H9 (cell line): Measurements from ENCODE around the gene LRRC40. TPM values are rescaled to one million over a fixed set of nuclear protein-coding genes. Genes with fewer than 3 reads are reported as not detected.

Source experiments
- DNase-seq: peaks from one replicate; pipeline ENCODE4 v3.0.0-alpha.2; 2017
- H2AFZ ChIP-seq: one replicate; pipeline ENCODE4 v1.6.1; 2013; ENCODE audit warnings: mild to moderate bottlenecking, low read length, control low read depth, moderate library complexity
- H2AK5ac ChIP-seq: 2 replicates; pipeline ENCODE4 v1.6.1; 2013; ENCODE audit warnings: low read length, control low read depth, mixed read lengths; ENCODE audit not compliant: insufficient read length
- H2BK120ac ChIP-seq: one replicate; pipeline ENCODE4 v1.6.1; 2013; ENCODE audit warnings: low read depth, mild to moderate bottlenecking, low read length, control low read depth, inconsistent platforms; ENCODE audit not compliant: poor library complexity, severe bottlenecking
- H2BK12ac ChIP-seq: 2 replicates; pipeline ENCODE4 v1.6.1; 2013; ENCODE audit warnings: low read length, control low read depth, mixed read lengths, low read depth; ENCODE audit not compliant: insufficient read length
- H2BK15ac ChIP-seq: 2 replicates; pipeline ENCODE4 v1.6.1; 2013; ENCODE audit warnings: low read depth, low read length, control low read depth
- H2BK20ac ChIP-seq: one replicate; pipeline ENCODE4 v1.6.1; 2013; ENCODE audit warnings: low read depth, mild to moderate bottlenecking, low read length, control low read depth, inconsistent platforms; ENCODE audit not compliant: poor library complexity, severe bottlenecking
- H2BK5ac ChIP-seq: 2 replicates; pipeline ENCODE4 v1.6.1; 2013; ENCODE audit warnings: low read length, control low read depth, mixed read lengths; ENCODE audit not compliant: insufficient read length
- H3K14ac ChIP-seq: 2 replicates; pipeline ENCODE4 v1.6.1; 2013; ENCODE audit warnings: low read length, control low read depth; ENCODE audit not compliant: insufficient read depth
- H3K18ac ChIP-seq: 2 replicates; pipeline ENCODE4 v1.6.1; 2013; ENCODE audit warnings: low read depth, mild to moderate bottlenecking, mixed read lengths, low read length, control low read depth; ENCODE audit not compliant: insufficient read length
- H3K23ac ChIP-seq: 2 replicates; pipeline ENCODE4 v1.6.1; 2013; ENCODE audit warnings: low read length, control low read depth, mixed read lengths, low read depth; ENCODE audit not compliant: insufficient read length
- H3K23me2 ChIP-seq: 2 replicates; pipeline ENCODE4 v1.6.1; 2013; ENCODE audit warnings: low read depth, mild to moderate bottlenecking, mixed read lengths, low read length, control low read depth; ENCODE audit not compliant: insufficient read length, poor library complexity, severe bottlenecking
- H3K27ac ChIP-seq: 2 replicates; pipeline ENCODE4 v1.5.1; 2013; ENCODE audit warnings: low read length, control low read depth, mixed read lengths, low read depth; ENCODE audit not compliant: insufficient read length
- H3K27me3 ChIP-seq: 2 replicates; pipeline ENCODE4 v1.6.1; 2013; ENCODE audit warnings: low read length, control low read depth, inconsistent platforms; ENCODE audit not compliant: insufficient read depth
- H3K4ac ChIP-seq: 2 replicates; pipeline ENCODE4 v1.6.1; 2013; ENCODE audit warnings: low read depth, mild to moderate bottlenecking, control low read depth, inconsistent platforms, low read length, moderate library complexity
- H3K4me1 ChIP-seq: 2 replicates; pipeline ENCODE4 v1.6.1; 2013; ENCODE audit warnings: low read length, control low read depth, inconsistent platforms; ENCODE audit not compliant: insufficient read depth
- H3K4me2 ChIP-seq: 2 replicates; pipeline ENCODE4 v1.6.1; 2013; ENCODE audit warnings: low read length, control low read depth, mixed read lengths; ENCODE audit not compliant: insufficient read length, insufficient read depth
- H3K56ac ChIP-seq: 2 replicates; pipeline ENCODE4 v1.6.1; 2013; ENCODE audit warnings: low read depth, mild to moderate bottlenecking, mixed read lengths, low read length, control low read depth; ENCODE audit not compliant: insufficient read length
- H3K79me1 ChIP-seq: 2 replicates; pipeline ENCODE4 v1.6.1; 2013; ENCODE audit warnings: low read depth, mild to moderate bottlenecking, moderate library complexity, low read length, control low read depth, inconsistent platforms; ENCODE audit not compliant: insufficient read depth, poor library complexity, severe bottlenecking
- H3K79me2 ChIP-seq: 2 replicates; pipeline ENCODE4 v1.6.1; 2013; ENCODE audit warnings: low read length, control low read depth, inconsistent platforms; ENCODE audit not compliant: insufficient read depth
- H3K9ac ChIP-seq: 2 replicates; pipeline ENCODE4 v1.6.1; 2013; ENCODE audit warnings: low read length, control low read depth, mixed read lengths; ENCODE audit not compliant: insufficient read length; ENCODE audit errors: extremely low read depth
- H3K9me3 ChIP-seq: one replicate; pipeline ENCODE4 v1.6.1; 2013; ENCODE audit warnings: low read depth, low read length, inconsistent platforms; ENCODE audit not compliant: control insufficient read depth
- H3T11ph ChIP-seq: one replicate; pipeline ENCODE4 v1.6.1; 2013; ENCODE audit warnings: mild to moderate bottlenecking, low read length, control low read depth, inconsistent platforms
- H4K20me1 ChIP-seq: one replicate; pipeline ENCODE4 v1.6.1; 2013; ENCODE audit not compliant: control insufficient read depth, insufficient read length, insufficient read depth
- H4K5ac ChIP-seq: 2 replicates; pipeline ENCODE4 v1.6.1; 2013; ENCODE audit warnings: low read depth, mild to moderate bottlenecking, mixed read lengths, low read length, control low read depth; ENCODE audit not compliant: insufficient read length
- H4K8ac ChIP-seq: replicated peaks from 2 replicates; pipeline ENCODE4 v1.6.1; 2013; ENCODE audit warnings: low read length, control low read depth, mixed read lengths, low read depth; ENCODE audit not compliant: insufficient read length
- H4K91ac ChIP-seq: 2 replicates; pipeline ENCODE4 v1.6.1; 2013; ENCODE audit warnings: low read depth, mild to moderate bottlenecking, moderate library complexity, mixed read lengths, low read length, control low read depth; ENCODE audit not compliant: insufficient read length
- H3K27ac Mint-ChIP-seq, 3 experiments: 2 replicates in 2 of 3; 3 replicates in 1 of 3; pipeline ENCODE4 v1.8.0; 2020 to 2021; ENCODE audit warnings: mixed read lengths in 3 of 3, mild to moderate bottlenecking in 1 of 3, moderate library complexity in 1 of 3
- H3K27me3 Mint-ChIP-seq: 2 replicates; pipeline ENCODE4 v1.8.0; 2021; ENCODE audit warnings: low read depth, mild to moderate bottlenecking, moderate library complexity, mixed read lengths
- H3K36me3 Mint-ChIP-seq, 3 experiments: 2 replicates in 2 of 3; 3 replicates in 1 of 3; pipeline ENCODE4 v1.8.0; 2020 to 2021; ENCODE audit warnings: low read depth in 3 of 3, mixed read lengths in 3 of 3; ENCODE audit not compliant: insufficient read depth in 1 of 3
- H3K4me1 Mint-ChIP-seq, 2 experiments: 2 replicates each; pipeline ENCODE4 v1.8.0; 2020; ENCODE audit warnings: mixed read lengths in 2 of 2
- H3K4me3 Mint-ChIP-seq, 2 experiments: 2 replicates in 1 of 2; 3 replicates in 1 of 2; pipeline ENCODE4 v1.8.0; 2020 to 2021; ENCODE audit warnings: mild to moderate bottlenecking in 2 of 2, mixed read lengths in 2 of 2, moderate library complexity in 1 of 2
- H3K9me3 Mint-ChIP-seq, 2 experiments: 2 replicates in 1 of 2; 3 replicates in 1 of 2; pipeline ENCODE4 v1.8.0; 2020; ENCODE audit warnings: mild to moderate bottlenecking in 2 of 2, mixed read lengths in 2 of 2, moderate library complexity in 1 of 2
- CTCF ChIP-seq: fragments of 200-600 bp; sonication (generic); conservative IDR thresholded peaks from 3 replicates; pipeline ENCODE4 v1.8.0; 2021; ENCODE audit warnings: antibody characterized with exemption, mild to moderate bottlenecking
- WGBS: extraction: QIAGEN DNeasy Blood & Tissue Kit; methylation state at CpG from one replicate; pipeline ENCODE4 v1.1.7; 2013; ENCODE audit warnings: missing lambda C conversion rate, low lambda C conversion rate, mixed read lengths; ENCODE audit not compliant: insufficient read length; ENCODE audit errors: extremely low coverage; 5-methylcytosine and 5-hydroxymethylcytosine counted together
- total RNA-seq: library from RNA; stranded (reverse); gene quantifications from 2 replicates; pipeline ENCODE4 v1.2.1, GENCODE V29; 2021

LRRC40 gene
- total RNA-seq, 1 experiment from 2014 or later: 27.6 TPM

GRCh38 chr1:70224954-70225353 lies 19.6 kb upstream of the LRRC40 start:
- Histone ChIP-seq H3K4me2 (no peak overlapping the region), H2BK15ac (no peak overlapping the region), H3K56ac (no peak overlapping the region), H3K18ac (no peak overlapping the region), H2AFZ (no peak overlapping the region), H3K14ac (no peak overlapping the region), H4K8ac (no peak overlapping the region), H3K4ac (no peak overlapping the region), H3K23ac (no peak overlapping the region), H2BK12ac (no peak overlapping the region), H4K91ac (no peak overlapping the region), H3K23me2 (no peaks in the 10 kb centered on the region), H3K79me1 (peaks cover 3% of the 10 kb centered on the region), H2AK5ac (no peak overlapping the region), H3K9ac (no peak overlapping the region), H3K27me3 (no peaks in the 10 kb centered on the region), H3K9me3 (no peaks in the 10 kb centered on the region), H4K20me1 (no peaks in the 10 kb centered on the region), H3K4me1 (no peaks in the 10 kb centered on the region), H2BK20ac (no peak overlapping the region), H2BK120ac (no peak overlapping the region), H2BK5ac (no peak overlapping the region), H3T11ph (no peak overlapping the region), H3K27ac (no peak overlapping the region), H4K5ac (no peak overlapping the region), H3K79me2 (peaks cover 24% of the 10 kb centered on the region; the same call in 1 of the 2 replicates)
- no peaks in the 10 kb centered on the region for H3K27me3 Mint-ChIP-seq
- no peaks in the 10 kb centered on the region; a peak in 1 of 5 replicates for H3K9me3 Mint-ChIP-seq
- H3K36me3 Mint-ChIP-seq: peaks cover 25 to 62% (median 58%) of the 10 kb centered on the region in 3 experiments
- H3K4me1 Mint-ChIP-seq: peaks cover 27 to 29% of the 10 kb centered on the region in 2 experiments
- no peak for TF ChIP-seq CTCF
- no CpG with 5 or more reads among the region's 2 CpGs for WGBS
- H3K4me3 Mint-ChIP-seq: no peak overlapping the region
- DNase-seq: no peak
- H3K27ac Mint-ChIP-seq: peak overlapping the region in 1 of 3 experiments; percentile 42; a peak in 1 of 7 replicates
